Panc1 (cell line): ENCODE data around the gene ATXN7L1.

Experiments
- CTCF ChIP-seq: fragments of 450-650 bp; IDR thresholded peaks from 2 replicates; pipeline ENCODE4 v1.5.1; 2017; ENCODE audit warnings: mild to moderate bottlenecking
- TF ChIP-seq, protein P1 (sequence below), 2 experiments: IDR thresholded peaks; 2 replicates each; pipeline ENCODE4 v1.6.1; 2011 to 2012; ENCODE audit warnings: low read depth in 2 of 2, control low read depth in 1 of 2, low read length in 1 of 2, mild to moderate bottlenecking in 1 of 2, moderate library complexity in 1 of 2; ENCODE audit not compliant: insufficient read depth in 1 of 2

DNA sequence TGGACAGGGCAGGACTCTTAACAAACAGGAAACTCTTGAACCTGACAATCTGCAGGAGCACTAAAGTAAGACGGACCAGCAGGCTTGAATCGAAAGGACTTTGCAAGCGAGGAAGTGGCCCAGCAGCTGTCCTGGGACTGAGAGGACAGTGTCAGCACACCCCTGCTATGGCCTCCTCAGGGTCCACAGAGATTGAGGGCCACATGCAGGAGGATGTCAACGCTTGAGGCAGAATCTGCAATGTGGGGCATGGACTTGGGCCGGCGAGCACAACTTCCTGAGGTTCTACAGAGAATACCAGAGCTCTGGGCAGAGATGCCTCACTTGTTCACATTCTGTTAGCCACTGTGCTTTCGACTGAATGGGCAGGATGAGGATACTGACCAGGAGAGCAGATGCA is 210.7 kb downstream of the ATXN7L1 start:
- TF ChIP-seq, protein P1, sequence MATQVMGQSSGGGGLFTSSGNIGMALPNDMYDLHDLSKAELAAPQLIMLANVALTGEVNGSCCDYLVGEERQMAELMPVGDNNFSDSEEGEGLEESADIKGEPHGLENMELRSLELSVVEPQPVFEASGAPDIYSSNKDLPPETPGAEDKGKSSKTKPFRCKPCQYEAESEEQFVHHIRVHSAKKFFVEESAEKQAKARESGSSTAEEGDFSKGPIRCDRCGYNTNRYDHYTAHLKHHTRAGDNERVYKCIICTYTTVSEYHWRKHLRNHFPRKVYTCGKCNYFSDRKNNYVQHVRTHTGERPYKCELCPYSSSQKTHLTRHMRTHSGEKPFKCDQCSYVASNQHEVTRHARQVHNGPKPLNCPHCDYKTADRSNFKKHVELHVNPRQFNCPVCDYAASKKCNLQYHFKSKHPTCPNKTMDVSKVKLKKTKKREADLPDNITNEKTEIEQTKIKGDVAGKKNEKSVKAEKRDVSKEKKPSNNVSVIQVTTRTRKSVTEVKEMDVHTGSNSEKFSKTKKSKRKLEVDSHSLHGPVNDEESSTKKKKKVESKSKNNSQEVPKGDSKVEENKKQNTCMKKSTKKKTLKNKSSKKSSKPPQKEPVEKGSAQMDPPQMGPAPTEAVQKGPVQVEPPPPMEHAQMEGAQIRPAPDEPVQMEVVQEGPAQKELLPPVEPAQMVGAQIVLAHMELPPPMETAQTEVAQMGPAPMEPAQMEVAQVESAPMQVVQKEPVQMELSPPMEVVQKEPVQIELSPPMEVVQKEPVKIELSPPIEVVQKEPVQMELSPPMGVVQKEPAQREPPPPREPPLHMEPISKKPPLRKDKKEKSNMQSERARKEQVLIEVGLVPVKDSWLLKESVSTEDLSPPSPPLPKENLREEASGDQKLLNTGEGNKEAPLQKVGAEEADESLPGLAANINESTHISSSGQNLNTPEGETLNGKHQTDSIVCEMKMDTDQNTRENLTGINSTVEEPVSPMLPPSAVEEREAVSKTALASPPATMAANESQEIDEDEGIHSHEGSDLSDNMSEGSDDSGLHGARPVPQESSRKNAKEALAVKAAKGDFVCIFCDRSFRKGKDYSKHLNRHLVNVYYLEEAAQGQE (IDR thresholded peaks at IDR 0.05; ENCODE audit: insufficient read depth in 1 of 2, low read depth in 2 of 2, low read length in 1 of 2), result no peak
- no peak for TF ChIP-seq CTCF
